Osteoblast (primary cell): ENCODE measurements around the gene RANGAP1. TPM values are rescaled to one million over a fixed set of nuclear protein-coding genes. Genes with fewer than 3 reads are reported as not detected.

Source experiments
- DNase-seq: peaks from one replicate; pipeline ENCODE4 v3.0.0; 2011; ENCODE audit warnings: low spot score, mixed read lengths; ENCODE audit not compliant: insufficient read length; ENCODE audit errors: missing footprints
- H2AFZ ChIP-seq: 2 replicates; pipeline ENCODE4 v1.6.0; 2011; ENCODE audit warnings: mild to moderate bottlenecking, low read length
- H3K27ac ChIP-seq: 2 replicates; pipeline ENCODE4 v1.5.1; 2011; ENCODE audit warnings: mild to moderate bottlenecking, low read depth, low read length, moderate library complexity
- H3K27me3 ChIP-seq: 2 replicates; pipeline ENCODE4 v1.6.0; 2012; ENCODE audit warnings: mild to moderate bottlenecking, control low read depth, inconsistent platforms, low read length, moderate library complexity; ENCODE audit not compliant: insufficient read depth
- H3K36me3 ChIP-seq: 2 replicates; pipeline ENCODE4 v1.5.1; 2011; ENCODE audit warnings: mild to moderate bottlenecking, low read length, control low read depth, moderate library complexity; ENCODE audit not compliant: insufficient read depth
- H3K4me1 ChIP-seq: 2 replicates; pipeline ENCODE4 v1.5.1; 2011; ENCODE audit warnings: mild to moderate bottlenecking, low read length, control low read depth, moderate library complexity; ENCODE audit not compliant: insufficient read depth
- H3K4me2 ChIP-seq: 2 replicates; pipeline ENCODE4 v1.6.0; 2011; ENCODE audit warnings: mild to moderate bottlenecking, low read length; ENCODE audit not compliant: insufficient read depth
- H3K4me3 ChIP-seq: fragments of 200-600 bp; sonication (generic); 3 replicates; pipeline ENCODE4 v1.5.1; 2012; ENCODE audit warnings: mild to moderate bottlenecking, low read length, inconsistent platforms; ENCODE audit not compliant: insufficient read depth
- H3K79me2 ChIP-seq: 2 replicates; pipeline ENCODE4 v1.6.0; 2012; ENCODE audit warnings: mild to moderate bottlenecking, low read length, control low read depth, inconsistent platforms; ENCODE audit not compliant: insufficient read depth
- H3K9me3 ChIP-seq: 2 replicates; pipeline ENCODE4 v1.5.1; 2011; ENCODE audit warnings: low read depth, low read length, control low read depth
- H4K20me1 ChIP-seq: 2 replicates; pipeline ENCODE4 v1.6.0; 2012; ENCODE audit warnings: mild to moderate bottlenecking, low read length, control low read depth; ENCODE audit not compliant: insufficient read depth
- CTCF ChIP-seq: IDR thresholded peaks from 2 replicates; pipeline ENCODE4 v1.5.1; 2011; ENCODE audit warnings: mild to moderate bottlenecking, low read depth, low read length, moderate library complexity; ENCODE audit errors: extremely low read depth
- total RNA-seq: library from RNA; depleted of rRNA; stranded (reverse); fragments of >200 nt; gene quantifications from 2 replicates; pipeline ENCODE4 v1.2.3, GENCODE V29; 2012

The RANGAP1 gene
- 29.8 and 31.8 TPM in 2 replicates for total RNA-seq

GRCh38 chr22:41285820-41286638 lies at the start of gene RANGAP1:
RANGAP1 (minus strand) TSS chr22:41286187; CDS start chr22:41281044, 5,143 bp downstream.
- Histone ChIP-seq H3K4me1 (peaks cover 43% of the 10 kb centered on the region), H3K79me2 (peaks cover 43% of the 10 kb centered on the region), H3K4me3 (peak within 1 kb of the TSS; percentile 92), H3K4me2 (peak within 1 kb of the TSS; percentile 96), H2AFZ (peak within 1 kb of the TSS; percentile 77), H3K27me3 (no peaks in the 10 kb centered on the region), H3K27ac (peak within 1 kb of the TSS; percentile 75), H3K9me3 (no peaks in the 10 kb centered on the region), H3K36me3 (peaks cover 32% of the 10 kb centered on the region), H4K20me1 (peaks cover 7% of the 10 kb centered on the region)
- no peak for TF ChIP-seq CTCF
- peak; percentile 99 for DNase-seq

- TF ChIP-seq CTCF, result no peak
Observed at GRCh38 chr22:41334951-41335635, 49.1 kb upstream of the RANGAP1 start.

GRCh38 chr22:41334215-41334614 lies 48.2 kb upstream of the RANGAP1 start:
- Histone ChIP-seq H3K79me2 (no peaks in the 10 kb centered on the region), H3K27me3 (no peaks in the 10 kb centered on the region), H3K4me3 (no peak overlapping the region), H2AFZ (no peak overlapping the region), H3K27ac (no peak overlapping the region), H3K4me2 (no peak overlapping the region), H3K9me3 (no peaks in the 10 kb centered on the region), H4K20me1 (no peaks in the 10 kb centered on the region), H3K4me1 (no peaks in the 10 kb centered on the region), H3K36me3 (peaks cover 70% of the 10 kb centered on the region)
- peak; percentile 11 for DNase-seq
- TF ChIP-seq CTCF, result no peak

More at GRCh38 chr22:41334951-41335635, 49.1 kb upstream of the RANGAP1 start:
- H2AFZ ChIP-seq, result no peak overlapping the region
- peaks cover 69% of the 10 kb centered on the region for H3K36me3 ChIP-seq
- no peaks in the 10 kb centered on the region for H4K20me1 ChIP-seq
- DNase-seq, result peak; percentile 75
- no peaks in the 10 kb centered on the region for H3K27me3 ChIP-seq
- no peaks in the 10 kb centered on the region for H3K9me3 ChIP-seq
- H3K4me3 ChIP-seq, result no peak overlapping the region
- H3K4me1 ChIP-seq, result no peaks in the 10 kb centered on the region
- no peaks in the 10 kb centered on the region for H3K79me2 ChIP-seq
- H3K4me2 ChIP-seq, result no peak overlapping the region
- H3K27ac ChIP-seq, result no peak overlapping the region

- H3K4me3 ChIP-seq, result no peak overlapping the region
- H3K4me1 ChIP-seq, result no peaks in the 10 kb centered on the region
- H3K79me2 ChIP-seq, result no peaks in the 10 kb centered on the region
- H3K36me3 ChIP-seq, result peaks cover 65% of the 10 kb centered on the region
- no peaks in the 10 kb centered on the region for H4K20me1 ChIP-seq
- H3K9me3 ChIP-seq, result no peaks in the 10 kb centered on the region
- no peak overlapping the region for H3K4me2 ChIP-seq
- no peak overlapping the region for H2AFZ ChIP-seq
- no peak for TF ChIP-seq CTCF
- DNase-seq, result peak; percentile 41
- no peak overlapping the region for H3K27ac ChIP-seq
- no peaks in the 10 kb centered on the region for H3K27me3 ChIP-seq
Observed at GRCh38 chr22:41333806-41334205, 47.8 kb upstream of the RANGAP1 start.
